ENCODE results near the gene IKBKG. TPM values are rescaled to one million over a fixed set of nuclear protein-coding genes. Genes with fewer than 3 reads are reported as not detected.

The IKBKG gene
- total and polyA plus RNA-seq, 2 donors from 2014 or later: 23.3 to 31.3 TPM

- Histone ChIP-seq H3K4me1 (ENCODE audit: control insufficient read depth in 2 of 3, insufficient read depth in 2 of 3, low read depth in 1 of 3, low read length in 3 of 3) (peaks cover 0 to 9% (median 0%) of the 10 kb centered on the region in 3 donors), H3K9ac (ENCODE audit: low read length in 3 of 3) (no peak overlapping the region), H3K27ac (ENCODE audit: low read depth in 2 of 2, low read length in 2 of 2) (peak overlapping the region; percentile 4 to 69)
Measured at GRCh38 chrX:154541589-154541895, 5.9 kb upstream of the IKBKG start.

GRCh38 chrX:154541896-154542722 lies 5.3 kb upstream of the IKBKG start:
- H3K27ac ChIP-seq (ENCODE audit: low read depth in 2 of 2, low read length in 2 of 2): peak overlapping the region; percentile 4 to 69
- TF ChIP-seq CTCF (IDR thresholded peaks at IDR 0.05; ENCODE audit: borderline replicate concordance, extremely low read depth, insufficient read depth): no peak
- peaks cover 0 to 9% (median 0%) of the 10 kb centered on the region in 3 donors for H3K4me1 ChIP-seq (ENCODE audit: control insufficient read depth in 2 of 3, insufficient read depth in 2 of 3, low read depth in 1 of 3, low read length in 3 of 3)
- no peaks in the 10 kb centered on the region for H3K36me3 ChIP-seq (ENCODE audit: control insufficient read depth in 2 of 3, insufficient read depth in 3 of 3, low read length in 3 of 3)
- no peaks in the 10 kb centered on the region for H3K9me3 ChIP-seq (ENCODE audit: control insufficient read depth in 2 of 3, insufficient read depth in 1 of 3, low read length in 3 of 3)
- H3K4me3 ChIP-seq (ENCODE audit: low read length in 3 of 3): no peak overlapping the region
- no peak for FAIRE-seq
- H3K9ac ChIP-seq (ENCODE audit: low read length in 3 of 3): no peak overlapping the region
- peak in 1 of 5 donors; percentile 90 for DNase-seq
- no peaks in the 10 kb centered on the region for H3K27me3 ChIP-seq (ENCODE audit: control insufficient read depth, insufficient read depth, low read length)
- intact Hi-C loops (cut with DNase I): no loop called here

More at GRCh38 chrX:154541589-154541895, 5.9 kb upstream of the IKBKG start:
- no peaks in the 10 kb centered on the region for H3K9me3 ChIP-seq (ENCODE audit: control insufficient read depth in 2 of 3, insufficient read depth in 1 of 3, low read length in 3 of 3)
- no peaks in the 10 kb centered on the region for H3K27me3 ChIP-seq (ENCODE audit: control insufficient read depth, insufficient read depth, low read length)
- H3K4me3 ChIP-seq (ENCODE audit: low read length in 3 of 3): no peak overlapping the region
- no peaks in the 10 kb centered on the region for H3K36me3 ChIP-seq (ENCODE audit: control insufficient read depth in 2 of 3, insufficient read depth in 3 of 3, low read length in 3 of 3)
- DNase-seq (no peak), FAIRE-seq (no peak)
- intact Hi-C loops (cut with DNase I): no loop called here
- TF ChIP-seq CTCF (IDR thresholded peaks at IDR 0.05; ENCODE audit: borderline replicate concordance, extremely low read depth, insufficient read depth): no peak

GRCh38 chrX:154542723-154543424 lies 4.5 kb upstream of the IKBKG start:
- H3K36me3 ChIP-seq (ENCODE audit: control insufficient read depth in 2 of 3, insufficient read depth in 3 of 3, low read length in 3 of 3): no peaks in the 10 kb centered on the region
- H3K4me1 ChIP-seq (ENCODE audit: control insufficient read depth in 2 of 3, insufficient read depth in 2 of 3, low read depth in 1 of 3, low read length in 3 of 3): peaks cover 0 to 9% (median 0%) of the 10 kb centered on the region in 3 donors
- H3K27me3 ChIP-seq (ENCODE audit: control insufficient read depth, insufficient read depth, low read length): no peaks in the 10 kb centered on the region
- H3K9me3 ChIP-seq (ENCODE audit: control insufficient read depth in 2 of 3, insufficient read depth in 1 of 3, low read length in 3 of 3): no peaks in the 10 kb centered on the region
- DNase-seq: no peak
- no peak overlapping the region for H3K4me3 ChIP-seq (ENCODE audit: low read length in 3 of 3)
- intact Hi-C loops (cut with DNase I): no loop called here
- no peak overlapping the region for H3K9ac ChIP-seq (ENCODE audit: low read length in 3 of 3)
- H3K27ac ChIP-seq (ENCODE audit: low read depth in 2 of 2, low read length in 2 of 2): peak overlapping the region in 1 of 2 donors; percentile 5
- no peak for TF ChIP-seq CTCF (IDR thresholded peaks at IDR 0.05; ENCODE audit: borderline replicate concordance, extremely low read depth, insufficient read depth)
- no peak for FAIRE-seq
